Thyroid gland (tissue), 4 donors: Measurements from ENCODE around the gene BLACAT1. TPM values are rescaled to one million over a fixed set of nuclear protein-coding genes. Genes with fewer than 3 reads are reported as not detected.

Experiments
- DNase-seq, 2 donors: peaks; one replicate each; pipeline ENCODE4 v3.0.0-alpha.2; 2019
- H3K27ac ChIP-seq, 3 donors: fragments of 200-600 bp; sonication (generic); 1 replicate in 2 of 3; 2 replicates in 1 of 3; pipeline ENCODE4 v1.5.1; 2016 to 2019; ENCODE audit warnings: mild to moderate bottlenecking in 1 of 3, moderate library complexity in 1 of 3
- H3K27me3 ChIP-seq: fragments of 200-600 bp; sonication (generic); one replicate; pipeline ENCODE4 v1.5.1; 2019
- H3K36me3 ChIP-seq, 2 donors: fragments of 200-600 bp; sonication (generic); one replicate each; pipeline ENCODE4 v1.5.1; 2016 to 2019
- H3K4me1 ChIP-seq, 2 donors: fragments of 200-600 bp; sonication (generic); one replicate each; pipeline ENCODE4 v1.5.1; 2017 to 2019
- H3K4me3 ChIP-seq, 3 donors: fragments of 200-600 bp; sonication (generic); replicated peaks in 1 of 3; 1 replicate in 2 of 3; 2 replicates in 1 of 3; pipeline ENCODE4 v1.5.1; 2016; ENCODE audit warnings: mild to moderate bottlenecking in 1 of 3
- H3K9me3 ChIP-seq: fragments of 200-600 bp; sonication (generic); one replicate; pipeline ENCODE4 v1.5.1; 2017
- CTCF ChIP-seq, 6 experiments: fragments of 200-600 bp in 3 of 6; fragments of 450-650 bp in 3 of 6; sonication (generic) in 3 of 6; IDR thresholded peaks; one replicate each; pipeline ENCODE4 v1.5.1; 2016 to 2019; ENCODE audit warnings: antibody characterized with exemption in 6 of 6, mild to moderate bottlenecking in 2 of 6, inconsistent platforms in 1 of 6, moderate library complexity in 1 of 6
- POLR2A ChIP-seq, 2 donors: fragments of 450-650 bp; IDR thresholded peaks; one replicate each; pipeline ENCODE4 v1.6.1; 2017; ENCODE audit warnings: antibody characterized with exemption in 2 of 2, mild to moderate bottlenecking in 2 of 2, moderate library complexity in 1 of 2
- WGBS, 2 donors: methylation state at CpG; one replicate each; pipeline ENCODE4 v1.1.5; 2017; 5-methylcytosine and 5-hydroxymethylcytosine counted together
- intact Hi-C: fragments of 100-400 bp; cut with DNase I; formaldehyde crosslinking; loops from one replicate; pipeline ENCODE4 v1.15.1; 2023
- total RNA-seq, 4 donors: library from RNA; depleted of rRNA; stranded (reverse); fragments of >200 nt; gene quantifications; one replicate each; pipeline ENCODE4 v1.2.3, GENCODE V29; 2016

The BLACAT1 gene
- total RNA-seq, 4 donors from 2014 or later: 2.3 to 4.2 (median 3.2) TPM

- H3K4me3 ChIP-seq: no peak within 1 kb of the TSS
- H3K27me3 ChIP-seq: no peaks in the 10 kb centered on the region
- no peaks in the 10 kb centered on the region for H3K9me3 ChIP-seq
- peaks cover 0 to 7% of the 10 kb centered on the region in 2 donors for H3K4me1 ChIP-seq
- no peak for DNase-seq
- TF ChIP-seq CTCF (IDR thresholded peaks at IDR 0.05): no peak
- WGBS, 2 donors: 16 to 37% methylated on average over 2 of the region's 2 CpGs
- intact Hi-C loops: no loop called here
- H3K36me3 ChIP-seq: no peaks in the 10 kb centered on the region
- H3K27ac ChIP-seq: peak within 1 kb of the TSS in 1 of 3 donors; percentile 4
These were observed 34.0 kb downstream of the BLACAT1 start, which contains the start of gene LEMD1 for GRCh38 chr1:205421798-205422197. Gene LEMD1 (minus strand): TSS chr1:205422056. CDS start chr1:205420536, 1,520 bp downstream.

GRCh38 chr1:205420938-205421337, 34.9 kb downstream of the BLACAT1 start:
- 84% methylated on average over 2 of the region's 2 CpGs for WGBS, 2 donors
- DNase-seq: no peak
- peak overlapping the region in 1 of 3 donors; percentile 4 for H3K27ac ChIP-seq
- H3K4me3 ChIP-seq: no peak overlapping the region
- H3K27me3 ChIP-seq: no peaks in the 10 kb centered on the region
- peaks cover 0 to 7% of the 10 kb centered on the region in 2 donors for H3K4me1 ChIP-seq
- intact Hi-C loops: no loop called here
- no peaks in the 10 kb centered on the region for H3K9me3 ChIP-seq
- TF ChIP-seq CTCF (IDR thresholded peaks at IDR 0.05) (no peak), POLR2A (IDR thresholded peaks at IDR 0.05) (no peak)
- no peaks in the 10 kb centered on the region for H3K36me3 ChIP-seq

- DNase-seq: no peak
- Histone ChIP-seq H3K4me3 (no peak overlapping the region), H3K4me1 (peaks cover 0 to 7% of the 10 kb centered on the region in 2 donors), H3K27me3 (no peaks in the 10 kb centered on the region), H3K27ac (no peak overlapping the region), H3K36me3 (no peaks in the 10 kb centered on the region), H3K9me3 (no peaks in the 10 kb centered on the region)
- 89 to 91% methylated on average over 10 of the region's 10 CpGs for WGBS, 2 donors
- TF ChIP-seq POLR2A (IDR thresholded peaks at IDR 0.05): no peak
- no peak for TF ChIP-seq CTCF (IDR thresholded peaks at IDR 0.05)
- intact Hi-C loops: no loop called here
These were observed 37.8 kb downstream of the BLACAT1 start for GRCh38 chr1:205417870-205418635.

- no peak overlapping the region for H3K4me3 ChIP-seq
- no peak for TF ChIP-seq POLR2A (IDR thresholded peaks at IDR 0.05)
- no peak for TF ChIP-seq CTCF (IDR thresholded peaks at IDR 0.05)
- 88 to 90% methylated on average over 2 of the region's 2 CpGs for WGBS, 2 donors
- no peaks in the 10 kb centered on the region for H3K27me3 ChIP-seq
- H3K4me1 ChIP-seq: peaks cover 0 to 4% of the 10 kb centered on the region in 2 donors
- H3K27ac ChIP-seq: no peak overlapping the region
- DNase-seq: no peak
- intact Hi-C loops: no loop called here
- H3K9me3 ChIP-seq: no peaks in the 10 kb centered on the region
- H3K36me3 ChIP-seq: no peaks in the 10 kb centered on the region
These were observed 39.5 kb downstream of the BLACAT1 start for GRCh38 chr1:205416322-205416721.

- 88% methylated on average over 5 of the region's 5 CpGs for WGBS, 2 donors
- Histone ChIP-seq H3K27me3 (no peaks in the 10 kb centered on the region), H3K27ac (no peak overlapping the region), H3K36me3 (no peaks in the 10 kb centered on the region), H3K9me3 (no peaks in the 10 kb centered on the region), H3K4me1 (no peaks in the 10 kb centered on the region), H3K4me3 (no peak overlapping the region)
- TF ChIP-seq POLR2A (IDR thresholded peaks at IDR 0.05) (no peak), CTCF (IDR thresholded peaks at IDR 0.05) (no peak)
- intact Hi-C loops: no loop called here
- no peak for DNase-seq
These were observed 45.1 kb downstream of the BLACAT1 start for GRCh38 chr1:205410581-205411298.
